ENCODE measurements around the gene GLO1. TPM values are rescaled to one million over a fixed set of nuclear protein-coding genes. Genes with fewer than 3 reads are reported as not detected.

Gene GLO1
- total RNA-seq, 2 donors from 2014 or later: 22.7 to 42.3 TPM

DNA sequence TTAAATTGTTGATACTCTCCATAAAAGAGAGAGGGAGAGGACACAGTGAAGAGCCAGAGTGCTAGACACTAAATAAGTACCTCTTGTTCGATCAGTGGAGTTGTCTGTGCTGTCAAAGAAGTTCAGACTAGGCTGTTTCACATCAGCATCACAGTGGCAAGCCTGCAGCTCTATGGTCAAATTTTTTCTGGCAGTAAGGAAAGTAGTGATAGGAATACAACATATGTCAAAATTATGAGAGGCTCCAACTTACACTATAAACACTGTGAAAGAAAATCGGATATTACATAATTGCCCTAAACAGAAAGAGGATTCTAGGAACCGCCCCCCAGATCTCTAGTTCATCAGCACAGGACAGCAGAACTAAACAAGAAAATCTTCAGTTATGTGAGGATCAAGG, 35.3 kb upstream of the GLO1 start:
- TF ChIP-seq, protein P1, sequence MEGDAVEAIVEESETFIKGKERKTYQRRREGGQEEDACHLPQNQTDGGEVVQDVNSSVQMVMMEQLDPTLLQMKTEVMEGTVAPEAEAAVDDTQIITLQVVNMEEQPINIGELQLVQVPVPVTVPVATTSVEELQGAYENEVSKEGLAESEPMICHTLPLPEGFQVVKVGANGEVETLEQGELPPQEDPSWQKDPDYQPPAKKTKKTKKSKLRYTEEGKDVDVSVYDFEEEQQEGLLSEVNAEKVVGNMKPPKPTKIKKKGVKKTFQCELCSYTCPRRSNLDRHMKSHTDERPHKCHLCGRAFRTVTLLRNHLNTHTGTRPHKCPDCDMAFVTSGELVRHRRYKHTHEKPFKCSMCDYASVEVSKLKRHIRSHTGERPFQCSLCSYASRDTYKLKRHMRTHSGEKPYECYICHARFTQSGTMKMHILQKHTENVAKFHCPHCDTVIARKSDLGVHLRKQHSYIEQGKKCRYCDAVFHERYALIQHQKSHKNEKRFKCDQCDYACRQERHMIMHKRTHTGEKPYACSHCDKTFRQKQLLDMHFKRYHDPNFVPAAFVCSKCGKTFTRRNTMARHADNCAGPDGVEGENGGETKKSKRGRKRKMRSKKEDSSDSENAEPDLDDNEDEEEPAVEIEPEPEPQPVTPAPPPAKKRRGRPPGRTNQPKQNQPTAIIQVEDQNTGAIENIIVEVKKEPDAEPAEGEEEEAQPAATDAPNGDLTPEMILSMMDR (IDR thresholded peaks at IDR 0.05): no peak
- TF ChIP-seq POLR2A (IDR thresholded peaks at IDR 0.05): no peak
- Histone ChIP-seq H3K27ac (no peak overlapping the region), H3K9me3 (no peaks in the 10 kb centered on the region), H3K4me1 (no peaks in the 10 kb centered on the region), H3K36me3 (replicated peaks in 1 of 2; ENCODE audit: insufficient read depth in 1 of 2, low read depth in 2 of 2) (no peaks in the 10 kb centered on the region), H3K27me3 (no peaks in the 10 kb centered on the region), H3K4me3 (no peak overlapping the region)
- DNase-seq (no peak), ATAC-seq (no peak)
- intact Hi-C loops (cut with DNase I): no loop called here
- 57 to 75% methylated on average over 3 of the region's 3 CpGs for WGBS, 2 donors

DNA sequence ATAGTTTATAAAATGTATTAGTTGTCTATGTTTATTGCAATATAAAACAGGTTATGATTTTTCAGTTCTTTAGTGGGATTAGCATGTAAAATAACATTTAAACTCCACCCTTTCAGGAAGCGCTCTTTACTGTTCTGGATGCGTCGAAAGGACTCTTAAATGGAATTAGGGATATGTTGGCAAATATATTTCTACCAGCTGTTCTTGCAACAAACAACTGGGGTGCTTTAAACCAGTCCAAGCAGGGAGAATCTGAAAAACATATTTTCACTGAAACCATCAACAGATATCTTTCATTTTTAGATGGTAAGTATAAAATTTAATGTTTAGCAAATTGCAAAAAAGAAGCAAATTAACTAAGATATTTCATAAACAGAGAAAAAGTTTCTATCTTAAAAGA, 34.0 kb upstream of the GLO1 start:
- intact Hi-C loops (cut with DNase I): no loop called here
- TF ChIP-seq, protein P1 (IDR thresholded peaks at IDR 0.05): no peak
- TF ChIP-seq POLR2A (IDR thresholded peaks at IDR 0.05): no peak
- ATAC-seq (no peak), DNase-seq (no peak)
- 88 to 90% methylated on average over 3 of the region's 3 CpGs for WGBS, 2 donors
- Histone ChIP-seq H3K27ac (no peak overlapping the region), H3K4me3 (no peak overlapping the region), H3K9me3 (no peaks in the 10 kb centered on the region), H3K27me3 (no peaks in the 10 kb centered on the region), H3K4me1 (no peaks in the 10 kb centered on the region), H3K36me3 (replicated peaks in 1 of 2; ENCODE audit: insufficient read depth in 1 of 2, low read depth in 2 of 2) (no peaks in the 10 kb centered on the region)

DNA sequence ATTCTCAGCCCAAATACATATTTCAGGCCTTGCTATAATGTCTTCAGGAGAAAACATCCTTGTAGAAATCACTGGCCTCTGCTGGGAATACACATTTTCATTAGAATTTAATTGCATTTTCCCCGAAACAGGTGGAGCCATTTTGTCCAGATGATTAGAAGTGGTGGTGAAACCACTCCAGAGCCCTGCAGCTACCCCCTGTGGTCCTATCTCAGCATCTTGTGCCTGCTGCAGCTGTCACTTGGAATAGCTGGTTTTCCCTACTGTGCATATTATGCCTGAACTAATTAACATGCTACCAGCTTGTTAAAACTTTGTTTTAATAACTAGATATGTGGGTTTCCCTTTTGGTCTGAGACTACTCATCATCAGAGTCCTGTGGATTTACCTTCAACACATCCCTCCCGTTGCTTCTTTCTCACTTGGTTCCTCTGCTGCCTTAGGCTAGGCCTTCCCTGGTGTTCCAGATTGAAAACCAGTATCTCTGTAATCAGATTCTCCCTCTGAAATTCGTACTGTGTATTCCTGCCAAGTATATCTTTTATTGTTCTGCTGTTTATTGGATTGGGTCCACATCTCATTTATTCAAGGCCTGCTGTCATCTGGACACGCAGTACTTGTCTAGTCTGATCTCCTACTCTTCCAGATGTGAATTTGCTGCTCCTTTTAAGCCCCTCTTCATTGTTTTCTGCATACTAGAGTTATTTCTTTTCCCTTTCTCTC, 27.4 kb upstream of the GLO1 start:
- no peak for ATAC-seq
- no peak overlapping the region for H3K4me3 ChIP-seq
- intact Hi-C loops (cut with DNase I): no loop called here
- H3K4me1 ChIP-seq: no peaks in the 10 kb centered on the region
- H3K36me3 ChIP-seq (replicated peaks in 1 of 2; ENCODE audit: insufficient read depth in 1 of 2, low read depth in 2 of 2): no peaks in the 10 kb centered on the region
- TF ChIP-seq, protein P1 (IDR thresholded peaks at IDR 0.05): no peak
- no peak for TF ChIP-seq POLR2A (IDR thresholded peaks at IDR 0.05)
- no peaks in the 10 kb centered on the region for H3K27me3 ChIP-seq
- WGBS, 2 donors: 54 to 60% methylated on average over 4 of the region's 4 CpGs
- no peak overlapping the region for H3K27ac ChIP-seq
- no peak for DNase-seq
- no peaks in the 10 kb centered on the region for H3K9me3 ChIP-seq

DNA sequence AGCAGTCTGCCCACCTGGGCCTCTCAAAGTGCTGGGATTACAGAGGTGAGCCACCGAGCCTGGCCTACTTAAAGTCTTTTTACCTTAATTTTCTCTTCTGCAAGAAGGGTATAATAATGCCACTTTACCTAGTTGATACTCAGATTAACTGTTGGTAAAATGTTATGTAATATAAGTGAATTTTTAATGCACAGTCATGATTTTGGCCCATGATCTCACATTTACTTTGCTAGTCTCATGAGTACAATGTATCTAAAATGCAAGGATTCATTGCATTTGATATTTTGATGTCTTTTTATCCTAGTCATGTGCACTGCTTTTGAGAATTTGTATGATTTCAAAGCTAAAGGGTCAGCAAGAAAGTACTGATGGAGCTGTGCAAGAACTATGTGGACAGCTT, 25.3 kb upstream of the GLO1 start:
- TF ChIP-seq POLR2A (IDR thresholded peaks at IDR 0.05): no peak
- TF ChIP-seq, protein P1 (IDR thresholded peaks at IDR 0.05): no peak
- H3K36me3 ChIP-seq (replicated peaks in 1 of 2; ENCODE audit: insufficient read depth in 1 of 2, low read depth in 2 of 2): no peaks in the 10 kb centered on the region
- intact Hi-C loops (cut with DNase I): no loop called here
- H3K9me3 ChIP-seq: no peaks in the 10 kb centered on the region
- H3K4me3 ChIP-seq: no peak overlapping the region
- WGBS, 2 donors: 81 to 100% methylated on average over 1 of the region's 1 CpG
- DNase-seq: no peak
- no peak for ATAC-seq
- no peaks in the 10 kb centered on the region for H3K27me3 ChIP-seq
- no peak overlapping the region for H3K27ac ChIP-seq
- no peaks in the 10 kb centered on the region for H3K4me1 ChIP-seq

All from body of pancreas (tissue), 4 donors.